Right atrium auricular region (tissue), 2 donors: ENCODE measurements around the gene FOXP1. TPM values are rescaled to one million over a fixed set of nuclear protein-coding genes. Genes with fewer than 3 reads are reported as not detected.
"Not testable (repeated sequence)": the region's sequence is repeated elsewhere in the genome, so short reads cannot be mapped to it uniquely, and the experiment has no call there.

ENCODE experiments used
- DNase-seq: peaks from one replicate; pipeline ENCODE4 v3.0.0-alpha.2; 2019; ENCODE audit warnings: low spot score
- H3K27ac ChIP-seq, 2 donors: fragments of 200-600 bp; sonication (generic); 1 replicate in 1 of 2; 2 replicates in 1 of 2; pipeline ENCODE4 v1.5.1; 2016 to 2019
- H3K27me3 ChIP-seq, 2 donors: fragments of 200-600 bp; sonication (generic); one replicate each; pipeline versions ENCODE4 v1.5.1 to v1.6.0; 2017 to 2019
- H3K36me3 ChIP-seq: fragments of 200-600 bp; sonication (generic); one replicate; pipeline ENCODE4 v1.5.1; 2016
- H3K4me1 ChIP-seq, 2 donors: fragments of 200-600 bp; sonication (generic); one replicate each; pipeline versions ENCODE4 v1.5.1 to v1.6.0; 2017 to 2019
- H3K4me3 ChIP-seq, 2 donors: fragments of 200-600 bp; sonication (generic); 1 replicate in 1 of 2; 2 replicates in 1 of 2; pipeline ENCODE4 v1.5.1; 2017 to 2019; ENCODE audit warnings: mild to moderate bottlenecking in 1 of 2, moderate library complexity in 1 of 2
- H3K9me3 ChIP-seq, 2 donors: fragments of 200-600 bp; sonication (generic); one replicate each; pipeline ENCODE4 v1.5.1; 2019
- total RNA-seq, 2 donors: library from RNA; depleted of rRNA; stranded (reverse); fragments of >200 nt; gene quantifications; one replicate each; pipeline ENCODE4 v1.1.0, GENCODE V29; 2016
- TF ChIP-seq, protein P1 (sequence below), 2 donors: fragments of 200-600 bp; sonication (generic); IDR thresholded peaks; one replicate each; pipeline ENCODE4 v1.5.1; 2019; ENCODE audit warnings: antibody characterized with exemption in 2 of 2

The FOXP1 gene
- total RNA-seq, 2 donors from 2014 or later = 39.2 to 59.0 TPM

GRCh38 chr3:70979983-70980645, 603.4 kb downstream of the FOXP1 start:
- TF ChIP-seq, protein P1, sequence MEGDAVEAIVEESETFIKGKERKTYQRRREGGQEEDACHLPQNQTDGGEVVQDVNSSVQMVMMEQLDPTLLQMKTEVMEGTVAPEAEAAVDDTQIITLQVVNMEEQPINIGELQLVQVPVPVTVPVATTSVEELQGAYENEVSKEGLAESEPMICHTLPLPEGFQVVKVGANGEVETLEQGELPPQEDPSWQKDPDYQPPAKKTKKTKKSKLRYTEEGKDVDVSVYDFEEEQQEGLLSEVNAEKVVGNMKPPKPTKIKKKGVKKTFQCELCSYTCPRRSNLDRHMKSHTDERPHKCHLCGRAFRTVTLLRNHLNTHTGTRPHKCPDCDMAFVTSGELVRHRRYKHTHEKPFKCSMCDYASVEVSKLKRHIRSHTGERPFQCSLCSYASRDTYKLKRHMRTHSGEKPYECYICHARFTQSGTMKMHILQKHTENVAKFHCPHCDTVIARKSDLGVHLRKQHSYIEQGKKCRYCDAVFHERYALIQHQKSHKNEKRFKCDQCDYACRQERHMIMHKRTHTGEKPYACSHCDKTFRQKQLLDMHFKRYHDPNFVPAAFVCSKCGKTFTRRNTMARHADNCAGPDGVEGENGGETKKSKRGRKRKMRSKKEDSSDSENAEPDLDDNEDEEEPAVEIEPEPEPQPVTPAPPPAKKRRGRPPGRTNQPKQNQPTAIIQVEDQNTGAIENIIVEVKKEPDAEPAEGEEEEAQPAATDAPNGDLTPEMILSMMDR (IDR thresholded peaks at IDR 0.05) = no peak
- Histone ChIP-seq H3K27me3 (no peaks in the 10 kb centered on the region), H3K36me3 (peaks cover 42% of the 10 kb centered on the region), H3K27ac (peak overlapping the region in 1 of 2 donors; percentile 74), H3K4me1 (peaks cover 0 to 46% of the 10 kb centered on the region in 2 donors), H3K9me3 (no peaks in the 10 kb centered on the region), H3K4me3 (no peak overlapping the region)
- DNase-seq = no peak

GRCh38 chr3:70977712-70978111, 605.8 kb downstream of the FOXP1 start:
- Histone ChIP-seq H3K4me3 (no peak overlapping the region), H3K9me3 (no peaks in the 10 kb centered on the region), H3K36me3 (peaks cover 39% of the 10 kb centered on the region), H3K27ac (no peak overlapping the region), H3K4me1 (peaks cover 0 to 29% of the 10 kb centered on the region in 2 donors), H3K27me3 (no peaks in the 10 kb centered on the region)
- TF ChIP-seq, protein P1 (IDR thresholded peaks at IDR 0.05) = no peak
- no peak for DNase-seq

DNA sequence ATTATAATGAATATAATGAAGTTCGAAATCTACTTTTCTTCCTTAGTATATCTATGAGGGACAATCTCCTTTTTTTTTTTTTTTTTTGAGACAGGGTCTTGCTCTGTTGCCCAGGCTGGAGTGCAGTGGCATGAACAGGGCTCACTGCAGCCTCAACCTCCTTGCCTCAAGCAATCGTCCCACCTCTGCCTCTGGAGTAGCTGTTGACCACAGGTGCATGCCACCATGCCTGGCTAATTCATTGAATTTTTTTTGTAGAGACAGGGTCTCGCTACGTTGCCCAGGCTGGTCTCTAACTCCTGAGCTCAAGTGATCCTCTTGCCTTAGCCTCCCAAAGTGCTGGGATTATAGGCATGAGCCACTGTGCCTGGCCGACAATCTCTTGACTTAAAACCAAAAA, 607.5 kb downstream of the FOXP1 start:
- Histone ChIP-seq H3K4me1 (peaks cover 0 to 12% of the 10 kb centered on the region in 2 donors), H3K36me3 (peaks cover 55% of the 10 kb centered on the region)
- not testable (repeated sequence) for H3K4me3 ChIP-seq, H3K27ac ChIP-seq, H3K27me3 ChIP-seq, H3K9me3 ChIP-seq, DNase-seq

DNA sequence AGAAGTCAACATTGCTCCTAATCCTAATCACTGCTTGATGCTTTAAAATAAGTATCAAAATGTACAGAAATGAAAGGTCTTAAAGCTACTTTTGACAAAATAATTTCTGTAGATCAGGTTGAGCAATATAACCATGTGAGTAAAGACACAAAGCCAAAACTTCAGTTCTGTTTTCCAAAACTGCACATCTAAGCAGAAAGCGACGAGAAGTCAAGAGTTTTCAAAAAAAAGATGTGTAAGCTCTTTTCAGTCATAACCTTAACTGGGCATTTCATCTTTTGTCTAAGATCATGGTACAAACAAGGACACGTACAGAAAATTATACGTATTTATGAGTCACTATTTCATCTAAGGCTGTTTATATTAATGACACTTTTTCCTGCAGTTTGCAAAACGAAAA, 608.8 kb downstream of the FOXP1 start:
- no peak overlapping the region for H3K4me3 ChIP-seq
- H3K9me3 ChIP-seq = no peaks in the 10 kb centered on the region
- no peak for DNase-seq
- H3K27me3 ChIP-seq = no peaks in the 10 kb centered on the region
- H3K27ac ChIP-seq = no peak overlapping the region
- TF ChIP-seq, protein P1 (IDR thresholded peaks at IDR 0.05) = no peak
- peaks cover 67% of the 10 kb centered on the region for H3K36me3 ChIP-seq
- H3K4me1 ChIP-seq = no peaks in the 10 kb centered on the region

GRCh38 chr3:70973558-70973957, 610.0 kb downstream of the FOXP1 start:
- no peaks in the 10 kb centered on the region for H3K27me3 ChIP-seq
- no peak overlapping the region for H3K27ac ChIP-seq
- H3K9me3 ChIP-seq = no peaks in the 10 kb centered on the region
- H3K4me3 ChIP-seq = no peak overlapping the region
- H3K4me1 ChIP-seq = peaks cover 0 to 2% of the 10 kb centered on the region in 2 donors
- DNase-seq = no peak
- TF ChIP-seq, protein P1 (IDR thresholded peaks at IDR 0.05) = no peak
- H3K36me3 ChIP-seq = peaks cover 76% of the 10 kb centered on the region

DNA sequence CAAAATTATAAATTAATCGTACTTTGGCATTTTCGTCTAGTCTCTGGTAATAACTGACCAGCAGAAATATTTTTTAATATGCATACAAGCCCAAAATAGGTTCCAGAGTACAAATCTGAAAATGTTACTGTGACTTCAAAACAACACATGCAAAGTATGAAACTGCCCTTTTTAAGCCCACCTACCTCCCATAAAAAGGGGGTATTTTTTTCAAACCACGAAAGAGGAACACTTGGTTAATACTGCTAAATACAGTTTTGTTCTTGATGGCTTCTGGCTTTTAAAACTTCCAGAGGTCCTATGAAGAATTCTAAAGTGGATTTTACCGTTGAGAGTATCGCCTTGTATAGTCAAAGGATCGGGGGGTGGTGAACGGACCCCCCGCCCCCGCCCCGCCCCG, 610.7 kb downstream of the FOXP1 start:
- H3K4me1 ChIP-seq = peaks cover 0 to 9% of the 10 kb centered on the region in 2 donors
- no peaks in the 10 kb centered on the region for H3K27me3 ChIP-seq
- TF ChIP-seq, protein P1 (IDR thresholded peaks at IDR 0.05) = no peak
- H3K27ac ChIP-seq = no peak overlapping the region
- H3K9me3 ChIP-seq = no peaks in the 10 kb centered on the region
- DNase-seq = no peak
- H3K4me3 ChIP-seq = no peak overlapping the region
- H3K36me3 ChIP-seq = peaks cover 79% of the 10 kb centered on the region
